GM21526 (cell line): Measurements from ENCODE around the gene RARG.

Experiments
- ATAC-seq: cut with Tn5 transposase; IDR thresholded peaks from one replicate; pipeline ENCODE4 v1.9.1; 2021; ENCODE audit warnings: moderate library complexity; ENCODE audit not compliant: unreplicated experiment, low FRiP score

Gene RARG

DNA sequence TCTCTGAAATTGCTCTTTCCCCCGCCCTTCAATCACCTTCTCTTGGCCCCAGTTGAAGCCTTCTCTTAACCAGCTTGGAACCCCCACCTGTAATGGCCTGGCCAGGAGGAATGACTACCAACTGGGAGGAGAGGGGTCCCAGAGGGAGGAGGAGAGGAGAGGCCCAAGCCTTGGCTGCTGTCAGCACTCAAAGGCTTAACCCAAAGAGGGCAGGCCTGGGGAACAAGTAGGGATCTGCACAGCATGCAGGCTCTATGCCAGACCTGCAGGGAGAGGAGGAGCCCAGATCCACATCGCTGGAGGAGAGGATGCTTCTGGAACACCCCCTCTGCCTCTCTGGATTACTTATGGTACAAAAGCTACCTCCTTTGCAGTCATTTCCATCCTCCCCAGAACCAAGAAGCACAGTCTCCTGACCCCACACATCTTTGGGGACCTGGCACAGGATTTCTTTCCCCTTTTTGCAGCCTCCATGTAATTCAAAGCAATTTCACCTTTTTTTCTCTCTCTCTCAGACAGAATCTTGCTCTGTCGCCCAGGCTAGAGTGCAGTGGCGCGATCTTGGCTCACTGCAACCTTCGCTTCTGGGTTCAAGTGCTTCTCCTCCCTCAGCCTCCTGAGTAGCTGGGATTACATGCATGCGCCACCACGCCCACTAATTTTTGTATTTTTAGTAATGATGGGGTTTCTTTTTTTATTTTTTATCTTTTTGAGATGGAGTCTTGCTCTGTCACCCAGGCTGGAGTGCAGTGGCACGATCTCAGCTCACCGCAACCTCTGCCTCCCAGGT lies 6.2 kb downstream of the RARG start:
- no peak for ATAC-seq

GRCh38 chr12:53224897-53225634 lies 6.9 kb downstream of the RARG start:
- ATAC-seq: no peak

- no peak for ATAC-seq
Observed at GRCh38 chr12:53224061-53224896, 7.7 kb downstream of the RARG start.

DNA sequence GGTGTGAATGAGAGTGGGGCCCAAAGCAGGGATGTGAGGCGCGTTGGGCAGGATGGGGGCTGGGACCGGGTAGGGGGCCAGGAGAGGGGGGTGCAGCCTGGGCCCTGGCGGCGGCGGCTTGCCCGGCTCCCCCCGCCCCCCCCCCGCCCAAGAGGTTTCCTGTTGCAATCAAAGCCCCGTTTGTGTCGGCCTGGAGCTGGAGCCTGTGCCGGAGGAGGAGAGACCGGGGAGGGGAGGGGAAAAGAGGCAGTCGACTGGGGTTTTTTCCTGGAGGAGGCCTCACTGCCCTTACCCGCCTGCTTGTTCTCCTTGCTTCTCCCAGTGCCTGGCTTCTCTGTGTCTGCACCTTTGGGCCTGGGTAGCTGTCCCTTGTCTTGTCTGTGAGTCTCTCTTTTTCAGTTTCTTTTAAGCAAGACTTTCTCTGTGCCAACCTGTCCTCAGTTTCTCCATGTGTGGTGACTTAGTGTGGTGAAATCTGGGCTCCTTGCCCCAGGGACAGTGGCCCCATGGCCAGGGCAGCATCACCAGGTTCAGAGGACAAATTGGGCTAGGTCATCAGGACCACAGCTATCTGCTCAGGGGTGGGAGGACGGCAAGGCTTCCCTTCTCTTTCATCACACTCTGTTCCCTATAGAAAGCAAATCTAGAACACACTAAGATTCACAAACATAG lies 8.5 kb downstream of the RARG start:
- no peak for ATAC-seq

- ATAC-seq: no peak
Observed at GRCh38 chr12:53222806-53223261, 9.2 kb downstream of the RARG start.

DNA sequence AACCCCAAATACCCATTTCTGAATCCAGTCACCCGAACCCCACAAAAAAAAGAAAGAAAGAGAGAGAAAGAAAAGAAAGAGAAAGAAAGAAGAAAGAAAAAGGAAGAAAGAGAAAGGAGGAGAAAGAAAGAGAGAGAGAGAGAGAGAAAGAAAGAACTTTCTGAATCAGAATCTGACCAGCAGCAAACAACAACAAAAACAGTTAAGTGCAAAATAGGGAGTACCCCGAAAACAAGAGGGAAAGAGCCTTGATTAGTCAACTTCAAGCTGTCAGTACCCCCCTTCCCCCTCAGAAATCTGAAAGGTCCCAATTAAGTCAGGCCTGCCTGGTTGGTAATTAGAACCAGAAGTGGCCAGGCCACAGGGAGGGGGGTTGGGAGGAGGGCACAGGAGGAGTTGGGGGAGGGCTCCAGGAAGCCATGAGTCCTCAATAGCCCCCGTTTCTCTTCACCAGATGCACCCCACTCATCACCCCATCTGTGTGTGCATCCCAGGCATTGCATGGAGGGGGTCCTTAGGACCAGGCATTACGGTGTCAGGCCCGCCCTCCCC lies 9.8 kb downstream of the RARG start:
- ATAC-seq: no peak

GRCh38 chr12:53221203-53222080 lies 10.6 kb downstream of the RARG start:
- peak; percentile 21 for ATAC-seq

DNA sequence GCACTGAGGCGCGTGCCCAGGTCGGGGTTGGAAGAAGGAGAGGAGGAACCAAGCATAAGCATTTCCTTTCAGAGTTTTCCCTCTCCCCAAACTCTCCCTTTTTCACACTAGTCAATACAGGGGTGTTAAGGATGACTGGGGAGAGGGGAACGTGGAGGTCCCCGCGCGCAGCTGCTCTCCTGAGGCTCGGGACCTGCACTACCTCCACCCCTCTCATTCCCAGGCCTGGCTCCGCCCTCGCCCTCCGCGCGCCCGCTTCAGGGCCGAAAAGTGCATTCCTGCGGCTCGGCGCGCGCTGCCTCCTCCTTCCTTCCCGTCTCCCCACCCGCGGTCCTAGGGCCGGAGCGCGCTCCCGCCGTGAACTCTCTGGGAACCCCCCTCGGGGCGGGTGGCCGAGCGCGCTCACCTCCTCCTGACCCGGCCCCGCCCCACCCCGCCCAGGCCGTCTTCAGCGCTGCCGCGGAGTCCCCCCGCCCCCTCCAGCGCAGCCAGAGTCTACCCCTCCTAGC lies 11.3 kb downstream of the RARG start:
- ATAC-seq: peak; percentile 42

GRCh38 chr12:53219956-53220693 lies 11.9 kb downstream of the RARG start:
- peak; percentile 30 for ATAC-seq

DNA sequence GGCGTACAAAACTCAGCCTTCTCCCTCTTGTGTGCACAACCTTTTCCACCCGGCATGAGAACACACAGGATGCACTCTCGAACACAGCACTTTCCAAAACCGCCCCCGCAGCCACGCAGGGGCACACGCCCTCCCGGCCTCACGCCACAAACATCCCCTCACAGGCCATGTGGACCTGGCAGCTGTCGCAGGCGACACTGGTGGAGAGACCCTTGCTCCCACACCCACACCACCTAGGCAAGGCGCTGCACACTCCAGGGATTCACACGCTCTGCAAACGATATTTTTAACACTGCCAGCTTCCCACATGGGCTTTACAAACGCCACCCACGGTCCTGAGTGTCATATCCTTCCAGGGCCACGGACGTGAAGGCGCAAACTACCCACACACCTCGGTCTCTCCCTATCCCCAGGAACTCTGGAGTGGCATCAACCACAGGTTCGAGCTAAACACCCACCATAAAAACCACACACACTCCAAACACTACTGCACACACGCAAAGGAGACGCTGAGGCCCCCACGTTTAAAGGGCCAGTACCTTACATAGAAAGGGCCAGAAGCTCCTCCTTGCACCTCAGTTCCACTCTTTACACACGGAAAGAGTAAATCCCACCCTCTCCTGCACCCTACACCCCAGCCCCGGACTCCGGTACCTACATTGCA lies 12.6 kb downstream of the RARG start:
- peak; percentile 8 for ATAC-seq

GRCh38 chr12:53218551-53219291 lies 13.3 kb downstream of the RARG start:
- no peak for ATAC-seq

DNA sequence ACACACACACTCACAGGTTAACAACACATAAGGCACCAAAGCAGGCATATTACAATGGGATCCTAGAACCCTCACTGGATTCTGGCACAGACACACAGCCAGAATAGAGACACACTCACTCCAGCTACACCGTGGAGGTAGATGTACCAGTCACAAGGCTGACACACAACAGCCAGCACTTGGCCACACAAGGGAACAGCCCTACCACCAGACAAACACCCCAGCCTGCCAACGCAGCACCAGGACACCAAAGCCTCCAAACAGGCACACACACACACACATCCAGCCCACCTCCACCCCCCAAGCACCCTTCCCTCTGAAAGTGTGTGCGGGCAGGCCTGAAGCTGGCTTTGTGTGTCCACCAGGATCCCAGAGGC lies 14.1 kb downstream of the RARG start:
- no peak for ATAC-seq

GRCh38 chr12:53217051-53217930 lies 14.7 kb downstream of the RARG start:
- no peak for ATAC-seq

GRCh38 chr12:53215497-53215896 lies 16.5 kb downstream of the RARG start:
- ATAC-seq: no peak

- no peak for ATAC-seq
Observed at GRCh38 chr12:53214687-53215455, 17.1 kb downstream of the RARG start.
